Measurements from ENCODE around the gene HAPLN2. TPM values are rescaled to one million over a fixed set of nuclear protein-coding genes. Genes with fewer than 3 reads are reported as not detected.
A peak's percentile ranks its signal among the peaks of the same experiment; 100 is the strongest.
"Not testable (repeated sequence)": the region's sequence is repeated elsewhere in the genome, so short reads cannot be mapped to it uniquely, and the experiment has no call there.

The HAPLN2 gene
- total RNA-seq, 2 donors from 2014 or later = 1.2 to 1.8 TPM

DNA sequence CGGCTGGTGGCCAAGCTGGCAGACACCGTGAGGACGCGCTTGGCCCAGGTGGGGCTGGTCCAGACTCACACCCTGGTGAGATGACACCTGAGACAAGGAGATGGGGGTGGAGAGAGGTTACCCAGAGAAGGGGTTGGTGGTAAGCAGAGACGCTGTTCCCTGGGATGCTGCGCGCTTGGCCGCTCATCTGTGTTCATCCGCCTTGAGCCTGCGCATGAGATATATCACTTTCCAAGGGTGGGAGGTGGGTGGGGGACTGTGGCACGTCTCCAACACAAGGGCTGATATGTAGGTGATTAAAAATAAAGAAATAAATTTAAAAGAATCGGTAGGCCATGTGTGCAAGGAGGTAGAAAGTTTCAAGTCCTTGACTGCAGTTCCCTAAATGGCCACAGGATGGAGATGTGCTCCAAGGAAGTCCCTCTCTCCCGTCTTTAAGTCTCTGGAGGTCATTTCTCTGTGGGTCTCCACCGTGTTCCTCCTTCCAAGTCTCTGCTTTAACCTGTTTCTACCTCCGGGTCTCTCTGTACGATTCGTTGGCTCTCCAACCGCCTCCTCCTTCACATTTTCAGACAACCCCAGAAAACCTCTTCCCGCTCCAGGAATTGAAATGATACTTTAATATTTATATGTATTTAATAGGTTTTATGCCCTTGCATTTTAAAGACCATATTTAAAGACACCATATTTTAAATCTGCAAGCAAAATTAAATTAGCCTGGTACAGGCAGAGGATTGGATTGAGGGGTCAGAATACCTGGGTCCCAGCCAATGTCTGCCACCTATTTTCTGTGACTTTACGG is 35.2 kb upstream of the HAPLN2 start:
- DNase-seq (ENCODE audit: low spot score) = peak; percentile 81
- no peak overlapping the region for H3K27ac ChIP-seq
- TF ChIP-seq, protein P1, sequence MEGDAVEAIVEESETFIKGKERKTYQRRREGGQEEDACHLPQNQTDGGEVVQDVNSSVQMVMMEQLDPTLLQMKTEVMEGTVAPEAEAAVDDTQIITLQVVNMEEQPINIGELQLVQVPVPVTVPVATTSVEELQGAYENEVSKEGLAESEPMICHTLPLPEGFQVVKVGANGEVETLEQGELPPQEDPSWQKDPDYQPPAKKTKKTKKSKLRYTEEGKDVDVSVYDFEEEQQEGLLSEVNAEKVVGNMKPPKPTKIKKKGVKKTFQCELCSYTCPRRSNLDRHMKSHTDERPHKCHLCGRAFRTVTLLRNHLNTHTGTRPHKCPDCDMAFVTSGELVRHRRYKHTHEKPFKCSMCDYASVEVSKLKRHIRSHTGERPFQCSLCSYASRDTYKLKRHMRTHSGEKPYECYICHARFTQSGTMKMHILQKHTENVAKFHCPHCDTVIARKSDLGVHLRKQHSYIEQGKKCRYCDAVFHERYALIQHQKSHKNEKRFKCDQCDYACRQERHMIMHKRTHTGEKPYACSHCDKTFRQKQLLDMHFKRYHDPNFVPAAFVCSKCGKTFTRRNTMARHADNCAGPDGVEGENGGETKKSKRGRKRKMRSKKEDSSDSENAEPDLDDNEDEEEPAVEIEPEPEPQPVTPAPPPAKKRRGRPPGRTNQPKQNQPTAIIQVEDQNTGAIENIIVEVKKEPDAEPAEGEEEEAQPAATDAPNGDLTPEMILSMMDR (IDR thresholded peaks at IDR 0.05) = peak; percentile 90 to 91
- no peak overlapping the region for H3K4me3 ChIP-seq
- H3K36me3 ChIP-seq = no peaks in the 10 kb centered on the region
- peaks cover 0 to 6% of the 10 kb centered on the region in 2 donors for H3K4me1 ChIP-seq
- no peaks in the 10 kb centered on the region for H3K27me3 ChIP-seq
- no peaks in the 10 kb centered on the region for H3K9me3 ChIP-seq

DNA sequence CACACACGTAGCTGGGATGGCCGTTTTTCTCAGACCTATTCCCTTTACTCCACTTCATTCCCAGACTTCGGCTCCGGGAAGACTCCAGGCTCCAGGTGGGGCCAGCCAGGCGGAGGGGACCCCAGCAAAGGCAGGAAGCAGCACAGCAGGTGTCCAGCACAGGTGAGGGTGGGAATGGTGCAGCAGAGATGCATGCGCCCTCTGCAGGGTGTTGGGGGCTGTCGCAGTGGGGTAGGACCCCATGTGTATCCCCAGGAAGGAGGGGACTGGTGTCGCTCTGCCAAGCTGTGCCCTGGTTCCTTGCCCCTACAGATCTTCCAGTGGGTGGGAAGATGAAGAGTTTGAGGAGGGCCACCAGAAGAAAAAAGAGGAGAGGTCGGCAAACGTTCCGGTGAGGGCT is 34.4 kb upstream of the HAPLN2 start:
- Histone ChIP-seq H3K9me3 (no peaks in the 10 kb centered on the region), H3K36me3 (no peaks in the 10 kb centered on the region), H3K27ac (no peak overlapping the region), H3K4me3 (no peak overlapping the region), H3K4me1 (peaks cover 0 to 6% of the 10 kb centered on the region in 2 donors), H3K27me3 (no peaks in the 10 kb centered on the region)
- DNase-seq (ENCODE audit: low spot score) = no peak
- TF ChIP-seq, protein P1 (IDR thresholded peaks at IDR 0.05) = no peak

DNA sequence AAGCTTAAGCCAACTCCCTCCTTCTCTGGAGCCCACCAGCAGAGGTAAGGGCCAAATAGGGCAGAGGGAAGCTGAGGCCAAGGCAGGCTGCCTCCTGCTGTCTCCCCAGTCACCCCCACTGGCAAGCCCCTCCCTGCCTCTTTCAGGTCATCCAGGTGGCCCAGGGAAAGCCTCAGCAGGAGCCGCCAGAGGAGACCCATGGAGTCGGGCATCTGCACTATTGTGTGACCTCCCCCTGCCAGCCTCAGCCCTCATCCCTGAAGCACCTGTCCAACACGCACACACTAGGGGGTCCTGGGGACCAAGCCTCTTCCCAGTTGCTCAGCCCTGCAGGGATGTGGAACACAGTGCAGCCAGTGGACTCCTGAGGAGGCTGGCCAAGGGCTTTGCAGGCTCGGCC is 32.9 kb upstream of the HAPLN2 start:
- TF ChIP-seq, protein P1 (IDR thresholded peaks at IDR 0.05) = no peak
- no peak for DNase-seq (ENCODE audit: low spot score)
- H3K4me1 ChIP-seq = peaks cover 0 to 11% of the 10 kb centered on the region in 2 donors
- H3K27me3 ChIP-seq = no peaks in the 10 kb centered on the region
- no peak overlapping the region for H3K27ac ChIP-seq
- no peak overlapping the region for H3K4me3 ChIP-seq
- H3K9me3 ChIP-seq = no peaks in the 10 kb centered on the region
- H3K36me3 ChIP-seq = no peaks in the 10 kb centered on the region

DNA sequence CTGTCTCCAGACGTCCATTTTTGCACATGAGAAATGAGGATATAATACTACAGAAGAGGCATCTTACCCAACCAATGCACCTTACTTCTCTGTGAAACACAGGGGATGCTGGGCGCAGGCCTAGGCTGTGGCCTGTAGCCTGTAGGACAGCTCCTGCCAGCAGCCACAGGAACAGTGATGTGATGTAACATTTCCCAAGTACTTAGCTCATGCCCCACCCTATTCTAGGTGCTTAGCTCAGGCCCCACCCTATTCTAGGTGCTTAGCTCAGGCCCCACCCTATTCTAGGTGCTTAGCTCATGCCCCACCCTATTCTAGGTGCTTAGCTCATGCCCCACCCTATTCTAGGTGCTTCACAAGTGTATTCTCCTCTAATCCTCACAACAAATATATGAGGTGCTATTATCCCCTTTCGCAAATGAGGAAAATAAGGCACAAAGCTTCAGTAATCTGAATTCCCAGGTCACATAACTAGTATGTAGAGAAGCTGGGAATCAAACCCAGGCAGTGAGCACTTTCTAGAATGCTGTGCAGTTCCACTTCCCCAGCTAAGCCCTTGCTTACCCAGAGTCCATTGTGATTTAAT is 32.2 kb upstream of the HAPLN2 start:
- DNase-seq (ENCODE audit: low spot score) = no peak
- H3K4me3 ChIP-seq = no peak overlapping the region
- no peaks in the 10 kb centered on the region for H3K27me3 ChIP-seq
- H3K4me1 ChIP-seq = peaks cover 0 to 12% of the 10 kb centered on the region in 2 donors
- no peaks in the 10 kb centered on the region for H3K36me3 ChIP-seq
- no peaks in the 10 kb centered on the region for H3K9me3 ChIP-seq
- TF ChIP-seq, protein P1 (IDR thresholded peaks at IDR 0.05) = no peak
- H3K27ac ChIP-seq = no peak overlapping the region

DNA sequence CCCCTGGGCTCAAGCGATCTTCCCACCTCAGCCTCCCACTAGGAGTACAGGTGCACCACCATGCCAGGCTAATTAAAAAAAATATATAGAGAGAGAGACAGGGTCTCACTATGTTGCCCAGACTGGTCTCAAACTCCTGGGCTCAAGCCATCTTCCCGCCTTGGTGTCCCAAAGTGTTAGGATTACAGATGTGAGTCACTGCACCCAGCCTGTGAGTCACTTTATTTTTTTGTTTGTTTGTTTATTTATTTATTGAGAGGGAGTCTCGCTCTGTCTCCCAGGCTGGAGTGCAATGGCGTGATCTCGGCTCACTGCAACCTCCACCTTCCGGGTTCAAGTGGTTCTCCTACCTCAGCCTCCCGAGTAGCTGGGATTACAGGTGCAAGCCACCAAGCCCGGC is 31.3 kb upstream of the HAPLN2 start:
- not testable (repeated sequence) for H3K4me3 ChIP-seq; H3K27me3 ChIP-seq; H3K9me3 ChIP-seq; H3K27ac ChIP-seq; DNase-seq (ENCODE audit: low spot score); H3K36me3 ChIP-seq
- peaks cover 0 to 19% of the 10 kb centered on the region in 2 donors for H3K4me1 ChIP-seq

DNA sequence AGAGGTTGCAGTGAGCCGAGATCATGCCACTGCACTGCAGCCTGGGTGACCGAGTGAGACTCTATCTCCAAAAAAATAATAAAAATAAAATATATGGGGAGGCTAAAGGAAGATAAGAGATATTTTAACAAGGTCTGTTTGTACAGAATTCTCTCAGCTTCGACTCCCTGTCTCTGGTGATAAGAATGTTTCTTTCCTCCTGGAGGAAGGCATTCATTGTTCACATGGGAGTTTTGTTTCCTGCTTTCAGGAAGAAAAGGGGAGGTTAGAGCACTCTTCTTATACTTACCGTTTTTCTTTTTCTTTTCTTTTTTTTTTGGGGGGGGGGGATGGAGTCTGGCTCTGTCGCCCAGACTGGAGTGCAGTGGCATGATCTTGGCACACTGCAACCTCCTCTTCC is 29.7 kb upstream of the HAPLN2 start:
- H3K27me3 ChIP-seq = no peaks in the 10 kb centered on the region
- H3K27ac ChIP-seq = no peak overlapping the region
- H3K9me3 ChIP-seq = no peaks in the 10 kb centered on the region
- no peak for DNase-seq (ENCODE audit: low spot score)
- peaks cover 0 to 14% of the 10 kb centered on the region in 2 donors for H3K4me1 ChIP-seq
- TF ChIP-seq, protein P1 (IDR thresholded peaks at IDR 0.05) = no peak
- peaks cover 12% of the 10 kb centered on the region for H3K36me3 ChIP-seq
- no peak overlapping the region for H3K4me3 ChIP-seq
